Activated CD8-positive, alpha-beta memory T cell treated with anti-CD3 and anti-CD28 coated beads, Interleukin-2, amount 50 U/mL, for 24 hours (primary cell): ENCODE data around the gene HBEGF.

Source experiments
- DNase-seq: peaks from one replicate; pipeline ENCODE4 v3.0.0-alpha.2; 2020; ENCODE audit errors: extremely low read depth

The HBEGF gene

DNA sequence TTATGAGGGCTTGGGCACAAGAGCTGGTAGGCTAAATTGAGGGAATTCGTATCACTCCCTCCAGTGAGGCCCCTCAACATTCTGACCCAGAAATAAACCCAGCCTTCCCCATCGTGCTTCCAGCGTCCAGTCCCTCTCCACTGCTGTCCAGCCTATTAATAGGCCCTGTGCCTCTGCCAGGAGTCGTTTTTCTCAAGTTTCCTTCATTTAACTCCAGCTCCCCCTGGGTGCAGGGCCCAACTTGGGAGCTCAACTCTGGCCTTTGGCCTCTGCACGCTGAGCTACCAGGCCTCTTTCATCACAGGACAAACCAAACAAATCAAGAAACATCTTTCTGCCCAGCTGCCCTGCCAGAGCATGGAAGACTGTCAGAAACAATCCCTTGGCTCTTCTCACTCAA is 10.0 kb downstream of the HBEGF start:
- no peak for DNase-seq

DNA sequence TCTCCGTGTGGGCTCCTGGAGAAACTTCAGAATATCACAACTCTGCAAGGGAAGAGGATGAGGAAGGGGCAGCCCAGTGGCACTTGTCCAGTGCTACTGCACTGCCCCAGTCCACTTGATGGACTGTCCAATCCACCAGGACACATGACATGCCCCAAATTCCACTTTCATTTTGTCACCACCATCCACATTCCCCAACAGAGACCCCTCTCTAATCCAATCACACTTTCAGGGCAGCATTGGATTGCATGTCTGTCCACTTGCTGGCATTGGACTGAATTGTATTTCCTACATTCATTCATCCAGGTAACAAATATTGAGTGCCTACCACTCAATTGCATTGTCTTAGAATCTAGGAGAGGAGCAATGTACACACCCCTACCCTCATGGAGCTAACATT is 14.8 kb downstream of the HBEGF start:
- DNase-seq = no peak

DNA sequence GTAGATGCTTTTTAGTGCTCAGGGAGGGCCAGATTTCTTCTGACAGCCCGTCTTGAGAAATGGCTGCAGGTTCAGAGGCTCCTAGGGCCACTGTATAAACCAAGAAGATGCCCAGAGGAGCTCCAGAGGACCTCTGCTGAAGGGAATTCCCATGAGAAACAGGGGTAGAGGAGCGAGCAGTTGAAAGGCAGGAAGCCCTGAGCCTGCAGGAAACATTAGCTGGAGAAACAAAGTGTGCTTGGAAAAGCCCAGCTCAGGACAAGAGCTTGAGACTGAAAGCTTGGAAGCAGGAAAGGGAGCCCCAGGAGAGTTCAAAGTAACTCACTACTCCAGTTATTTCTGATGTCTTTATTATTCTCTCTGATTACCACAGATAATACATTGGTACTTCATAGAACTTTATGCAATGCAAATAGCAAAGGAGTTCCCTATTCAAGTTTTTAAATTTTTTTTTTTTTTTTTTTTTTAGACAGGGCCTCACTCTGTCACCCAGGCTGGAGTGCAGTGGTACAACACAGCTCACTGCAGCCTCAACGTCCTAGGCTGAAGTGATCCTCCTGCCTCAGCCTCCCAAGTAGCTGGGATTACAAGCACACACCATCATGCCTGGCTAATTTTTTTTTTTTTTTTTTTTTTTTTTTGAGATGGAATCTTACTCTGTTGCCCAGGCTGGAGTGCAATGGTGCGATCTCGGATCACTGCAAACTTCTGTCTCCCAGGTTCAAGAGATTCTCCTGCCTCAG is 16.5 kb downstream of the HBEGF start:
- DNase-seq = no peak

DNA sequence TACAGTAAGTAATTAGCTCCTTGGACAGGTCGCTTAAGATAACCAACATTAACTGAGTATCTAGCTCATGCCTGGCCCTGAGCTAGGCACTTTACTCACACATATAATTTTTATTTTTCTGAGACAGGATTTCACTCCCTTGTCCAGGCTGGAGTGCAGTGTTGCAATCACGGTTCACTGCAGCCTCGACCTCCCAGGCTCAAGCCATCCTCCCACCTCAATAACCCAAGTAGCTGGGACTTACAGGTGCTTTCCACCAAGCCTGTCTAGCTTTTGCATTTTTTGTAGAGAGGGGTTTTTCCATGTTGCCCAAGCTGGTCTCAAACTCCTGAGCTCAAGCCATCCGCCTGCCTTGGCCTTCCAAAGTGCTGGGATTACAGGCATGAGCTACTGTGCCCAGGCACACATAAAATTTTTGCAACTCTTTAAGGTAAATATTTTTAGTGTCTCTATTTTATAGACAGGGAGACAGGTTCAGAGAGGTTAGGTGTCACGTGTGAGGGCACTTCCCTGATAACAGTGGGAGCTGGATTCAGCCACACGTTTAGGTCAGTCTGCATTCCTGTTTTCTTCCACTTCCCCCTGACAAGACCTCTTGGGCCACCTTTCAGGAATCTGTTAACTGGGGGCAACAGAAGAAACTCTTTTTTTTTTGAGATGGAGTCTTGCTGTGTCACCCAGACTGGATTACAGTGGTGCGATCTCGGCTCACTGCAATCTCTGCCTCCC is 18.2 kb downstream of the HBEGF start:
- DNase-seq = no peak

DNA sequence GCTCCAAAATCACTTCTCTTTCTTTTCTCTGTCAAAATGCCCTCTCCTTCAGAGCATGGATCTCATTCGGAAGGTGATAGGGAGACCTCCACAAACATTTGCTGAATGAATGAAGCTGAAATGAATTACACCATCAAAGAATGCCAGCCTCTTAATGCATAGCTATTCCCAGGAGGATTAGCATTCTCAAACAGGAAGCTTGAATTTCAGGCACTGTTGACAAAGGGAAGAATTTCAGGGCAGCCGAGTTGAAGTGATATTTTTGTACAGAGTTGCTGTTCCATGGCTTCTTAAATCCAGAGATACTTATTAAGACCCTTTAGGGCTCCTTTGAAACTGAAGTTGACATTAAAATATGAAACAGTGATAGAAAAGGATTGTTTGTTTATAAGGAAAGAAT is 18.8 kb downstream of the HBEGF start:
- no peak for DNase-seq

DNA sequence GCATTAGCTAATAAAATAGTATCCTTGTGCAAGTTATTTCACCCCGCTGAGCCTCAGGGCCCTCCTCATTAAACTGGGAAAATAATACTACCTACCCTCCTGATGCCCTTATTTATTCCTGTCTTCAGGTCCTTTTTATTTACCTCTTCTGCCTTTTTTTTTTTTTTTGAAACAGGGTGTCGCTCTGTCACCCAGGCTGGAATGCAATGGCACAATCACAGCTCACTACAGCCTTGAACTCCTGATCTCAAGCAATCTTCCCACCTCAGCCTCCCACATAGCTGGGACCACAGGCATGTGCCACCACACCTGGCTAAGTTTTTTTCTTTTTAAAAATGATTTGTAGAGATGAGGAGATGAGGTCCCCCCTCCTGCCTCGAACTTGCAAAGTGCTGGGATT is 20.9 kb downstream of the HBEGF start:
- DNase-seq = no peak

DNA sequence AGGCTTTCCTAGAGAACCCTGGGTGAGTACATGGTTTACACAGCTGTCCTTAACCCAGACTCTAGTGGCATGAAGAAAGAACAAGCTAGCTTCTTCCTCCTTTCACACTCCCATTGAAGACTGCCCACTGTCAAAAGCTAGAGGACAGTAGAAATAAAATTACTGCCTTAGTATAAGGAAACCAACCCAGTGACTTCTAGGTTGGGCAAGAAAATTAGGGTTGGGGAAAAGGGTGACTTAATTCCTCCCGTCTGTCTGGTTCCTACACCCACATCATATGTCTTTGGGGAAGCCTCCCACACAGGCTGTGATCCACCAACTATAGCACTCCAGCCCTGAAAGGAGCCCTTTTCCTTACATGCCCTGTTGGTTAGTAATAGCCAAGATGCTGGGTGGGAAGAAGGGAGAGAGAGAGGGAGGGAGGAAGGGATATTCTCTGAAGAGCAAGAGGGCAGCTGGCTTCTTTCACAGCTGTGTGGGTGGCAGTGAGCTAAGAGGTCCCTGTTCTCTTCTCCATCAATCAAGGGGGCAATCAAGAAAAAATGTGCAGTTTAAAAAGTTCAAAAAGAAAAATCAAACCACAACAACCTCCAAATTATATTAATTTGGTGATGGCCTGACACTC is 21.7 kb downstream of the HBEGF start:
- no peak for DNase-seq

DNA sequence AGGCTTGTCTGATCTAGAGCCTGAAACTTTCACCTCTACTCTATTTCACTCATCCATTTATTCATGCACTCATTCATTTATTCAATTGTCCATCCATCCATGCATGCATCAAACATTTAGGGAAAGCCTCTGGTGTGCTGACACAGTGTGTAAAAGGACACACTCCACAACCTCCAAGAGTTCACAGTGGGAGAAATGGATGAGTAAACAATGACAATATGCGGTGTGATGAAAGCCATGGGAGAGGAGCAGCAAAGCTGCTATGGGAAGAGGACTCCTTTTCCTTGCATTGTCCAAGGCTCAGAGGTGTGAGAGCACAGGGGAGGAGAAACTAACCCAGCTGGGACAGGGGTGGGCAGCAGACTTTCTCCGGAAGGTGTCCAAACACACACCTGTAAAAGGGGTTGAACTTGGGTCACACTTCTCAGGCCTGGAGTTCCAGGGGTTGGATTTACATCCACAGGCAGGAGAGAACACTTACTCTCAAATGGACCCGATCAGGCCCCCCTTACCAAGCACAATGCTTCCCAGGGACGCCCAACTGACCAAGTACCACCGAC is 22.3 kb downstream of the HBEGF start:
- DNase-seq = no peak

DNA sequence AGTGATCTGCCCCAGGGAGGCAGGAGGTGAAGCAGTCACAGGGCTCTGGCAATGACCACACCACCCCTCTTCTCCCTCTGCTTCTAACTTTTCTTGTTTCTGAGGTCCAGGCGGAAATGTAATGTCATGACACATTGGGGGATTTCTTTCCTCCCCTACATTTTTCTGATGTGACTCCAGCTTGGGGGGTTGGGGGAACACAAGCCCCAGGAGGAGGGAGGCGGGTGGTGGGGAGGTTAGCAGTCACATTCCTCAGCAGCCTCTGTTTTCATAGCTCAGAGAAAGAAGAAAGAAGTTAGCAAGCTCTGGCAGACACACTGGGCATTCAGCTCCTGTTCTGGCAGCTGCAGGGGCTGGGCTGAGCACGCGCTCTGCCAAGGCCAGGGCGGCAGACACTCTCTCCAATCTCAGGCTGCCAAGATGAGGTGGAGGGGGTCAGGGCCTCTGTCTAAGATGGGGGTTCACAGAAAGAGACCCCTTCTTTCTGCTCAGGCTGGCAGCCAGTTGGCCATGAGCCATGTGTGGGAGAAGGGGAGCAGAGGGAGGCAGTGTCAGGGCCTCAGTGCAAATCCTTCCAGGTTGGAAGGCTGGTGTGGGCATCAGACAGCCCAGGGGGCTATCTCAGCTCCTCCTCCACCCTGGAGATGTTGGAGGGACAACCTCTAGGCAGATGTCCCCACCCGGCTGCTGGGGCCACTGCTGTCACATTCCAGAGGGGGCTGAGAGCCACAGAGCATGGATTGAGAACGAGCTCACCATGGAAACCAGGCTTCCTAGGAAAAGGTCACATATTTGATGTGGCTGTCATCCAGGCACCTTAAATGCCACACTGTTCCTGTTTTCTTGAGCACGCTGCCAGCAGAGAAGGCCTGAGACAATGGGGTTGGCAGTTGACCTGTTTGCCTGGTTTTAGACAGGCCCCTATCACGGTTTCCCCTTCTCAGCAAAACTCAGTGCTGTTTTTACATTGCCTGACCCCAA is 23.4 kb downstream of the HBEGF start:
- DNase-seq = no peak

DNA sequence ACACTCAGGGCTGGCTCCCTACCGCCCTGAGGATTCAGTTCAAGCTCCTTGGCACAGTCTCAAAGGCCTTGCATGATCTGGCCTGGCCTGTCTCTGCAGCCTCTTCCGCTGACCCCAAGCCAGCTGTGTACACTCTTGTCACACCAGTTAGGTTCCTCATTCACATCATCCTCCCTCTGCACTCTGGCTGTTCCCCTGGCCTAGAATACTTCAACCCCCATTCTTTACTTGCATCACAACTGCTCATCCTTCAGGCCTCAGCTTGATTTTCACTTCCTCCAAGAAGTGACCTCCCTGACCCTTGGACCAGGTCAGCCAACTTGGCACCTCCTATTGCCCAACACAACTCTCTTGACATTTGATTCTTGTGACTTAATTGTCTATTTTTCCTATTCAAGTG is 24.6 kb downstream of the HBEGF start:
- DNase-seq = no peak

DNA sequence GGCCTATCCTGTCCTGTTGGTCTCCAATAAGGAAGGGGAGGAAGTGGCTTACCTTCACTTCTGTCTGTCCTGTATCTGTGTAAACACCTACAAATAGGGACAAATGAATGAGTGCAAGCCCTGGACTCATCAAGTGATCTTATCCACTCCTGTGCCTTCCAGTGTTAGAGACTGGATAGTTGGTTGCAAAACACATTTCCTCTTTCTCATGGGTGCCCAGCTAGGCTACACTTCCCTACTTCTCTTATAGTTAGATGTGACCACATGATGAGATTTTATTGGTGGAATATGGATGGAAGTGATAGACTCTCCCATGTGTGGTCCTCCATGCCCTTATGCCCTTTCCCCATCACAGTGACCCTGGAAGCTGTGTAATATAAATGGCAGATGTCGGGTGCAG is 26.6 kb downstream of the HBEGF start:
- no peak for DNase-seq

DNA sequence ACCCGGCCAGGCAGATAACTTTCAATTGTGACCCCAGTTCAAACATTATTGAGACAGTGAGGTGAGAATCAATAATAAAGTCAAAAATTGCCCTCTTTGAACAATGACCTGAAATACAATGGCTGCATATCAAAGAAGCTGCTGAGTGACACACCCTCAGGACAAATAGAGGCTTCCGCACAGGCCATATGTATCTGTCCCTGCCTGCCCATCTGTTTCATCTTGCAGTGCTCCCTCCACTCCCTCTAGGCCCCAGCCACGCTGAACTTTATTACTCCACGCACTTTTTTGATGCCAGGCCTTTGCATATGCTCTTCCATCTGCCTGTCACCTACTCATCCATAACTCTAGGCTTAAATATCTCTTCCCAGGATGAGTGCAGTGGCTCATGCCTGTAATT is 27.6 kb downstream of the HBEGF start:
- DNase-seq = no peak

DNA sequence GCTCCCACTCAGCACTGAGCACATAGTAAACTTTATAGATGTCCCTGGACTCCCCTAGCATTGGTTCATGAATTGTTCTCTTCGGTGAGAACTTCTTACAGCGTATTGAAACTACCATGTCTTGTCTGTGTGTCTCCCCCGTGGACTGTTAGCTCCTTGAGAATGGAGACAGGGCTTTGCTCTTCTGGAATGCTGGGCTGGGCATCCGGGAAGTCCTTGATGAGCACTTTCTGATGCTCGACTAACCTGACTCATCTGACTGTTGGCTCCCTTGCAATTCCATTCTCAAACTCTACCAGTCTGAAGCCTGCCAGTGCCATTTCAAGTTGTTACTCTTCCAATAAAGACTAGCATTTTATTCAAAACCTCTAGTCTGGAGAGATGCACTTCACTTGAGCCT is 28.5 kb downstream of the HBEGF start:
- no peak for DNase-seq

DNA sequence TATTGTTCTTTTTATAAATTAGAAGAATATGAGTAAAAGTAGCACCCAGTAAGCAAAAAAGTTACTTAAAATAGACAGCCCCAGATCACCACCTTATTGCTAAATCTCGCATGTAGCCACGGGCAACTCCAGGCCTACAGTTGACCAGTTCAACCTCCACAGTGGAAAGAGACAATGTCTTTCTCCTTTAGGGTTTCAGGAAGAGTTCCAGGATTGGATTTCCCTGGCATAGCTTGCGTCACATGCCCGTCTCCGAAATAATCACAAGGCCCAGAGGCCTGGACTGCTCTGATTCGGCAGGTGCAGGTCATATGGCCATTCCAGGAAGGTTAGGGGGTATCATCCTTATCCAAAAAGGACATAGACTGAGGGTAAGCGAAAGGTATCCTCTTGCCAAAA is 33.6 kb downstream of the HBEGF start:
- DNase-seq = no peak

DNA sequence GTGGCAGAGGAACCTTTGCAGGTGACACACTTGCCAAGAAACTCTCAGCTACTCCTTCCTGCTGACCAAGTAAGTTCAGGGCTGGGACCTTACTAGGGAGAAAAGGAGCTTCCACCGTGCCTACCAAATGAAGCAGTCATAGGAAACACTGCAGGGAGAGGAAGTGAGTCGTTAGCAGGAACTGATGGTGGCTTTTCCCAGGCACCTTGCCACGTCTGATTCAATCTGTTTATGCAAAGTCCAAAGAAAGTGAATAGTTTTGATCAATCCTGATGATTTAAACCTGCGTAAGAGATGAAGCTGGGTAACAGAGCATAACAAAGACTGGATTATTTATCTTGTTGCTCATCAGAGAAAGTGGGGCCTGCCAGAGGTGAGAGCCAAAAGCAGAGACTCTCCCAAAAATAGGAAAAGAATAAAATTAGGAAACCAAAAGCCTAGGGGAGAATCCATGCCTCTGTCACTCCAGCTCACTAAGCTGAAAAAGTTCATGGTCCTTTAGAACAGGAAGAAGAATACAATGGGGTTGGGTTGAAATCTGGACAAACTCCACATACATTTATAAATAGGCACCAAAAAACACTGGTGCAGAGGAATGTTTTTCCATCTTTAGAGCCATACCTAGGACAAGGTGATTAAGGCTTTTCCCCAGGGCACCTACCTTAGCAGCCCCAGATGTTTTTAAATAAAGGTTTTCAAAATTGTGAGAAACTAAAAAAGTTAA is 34.2 kb downstream of the HBEGF start:
- no peak for DNase-seq

DNA sequence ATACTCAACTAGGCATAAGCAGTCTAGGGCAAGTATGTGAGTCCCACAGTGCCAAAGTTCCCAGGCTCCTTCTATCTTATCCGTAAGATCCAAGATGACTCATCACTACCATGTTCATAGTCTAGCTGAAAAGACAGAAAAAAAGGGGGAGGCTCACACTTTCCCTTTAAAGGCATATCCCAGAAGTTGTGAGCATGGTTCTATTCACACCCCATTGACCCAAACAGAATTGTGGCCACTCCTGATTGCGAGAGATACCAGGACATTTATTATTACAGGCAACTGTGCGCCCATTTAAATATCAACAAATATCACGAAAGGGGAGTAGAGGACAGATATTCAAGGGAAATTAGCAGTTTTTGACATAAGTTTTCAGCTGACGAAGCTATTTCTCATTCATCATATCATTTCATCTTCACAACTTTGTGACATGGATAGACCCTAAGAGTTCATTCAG is 35.4 kb downstream of the HBEGF start:
- DNase-seq = no peak

DNA sequence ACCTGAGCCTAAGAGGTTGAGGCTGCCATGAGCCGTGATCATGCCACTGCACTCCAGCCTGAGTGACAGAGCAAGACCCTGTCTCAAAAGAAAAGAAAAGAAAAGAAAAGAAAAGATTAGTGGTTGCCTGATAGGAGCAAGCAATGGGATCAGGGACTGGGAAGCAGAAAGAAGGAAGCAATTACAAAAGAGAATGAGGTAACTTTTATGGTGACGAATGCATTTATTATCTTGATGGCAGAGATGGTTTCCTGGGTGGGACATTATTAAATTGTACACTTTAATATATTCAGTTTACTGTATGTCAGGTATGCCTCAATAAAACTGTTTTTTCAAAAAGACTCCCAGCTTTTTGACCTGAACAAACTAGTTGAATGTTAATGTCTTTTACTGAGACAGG is 36.0 kb downstream of the HBEGF start:
- no peak for DNase-seq

DNA sequence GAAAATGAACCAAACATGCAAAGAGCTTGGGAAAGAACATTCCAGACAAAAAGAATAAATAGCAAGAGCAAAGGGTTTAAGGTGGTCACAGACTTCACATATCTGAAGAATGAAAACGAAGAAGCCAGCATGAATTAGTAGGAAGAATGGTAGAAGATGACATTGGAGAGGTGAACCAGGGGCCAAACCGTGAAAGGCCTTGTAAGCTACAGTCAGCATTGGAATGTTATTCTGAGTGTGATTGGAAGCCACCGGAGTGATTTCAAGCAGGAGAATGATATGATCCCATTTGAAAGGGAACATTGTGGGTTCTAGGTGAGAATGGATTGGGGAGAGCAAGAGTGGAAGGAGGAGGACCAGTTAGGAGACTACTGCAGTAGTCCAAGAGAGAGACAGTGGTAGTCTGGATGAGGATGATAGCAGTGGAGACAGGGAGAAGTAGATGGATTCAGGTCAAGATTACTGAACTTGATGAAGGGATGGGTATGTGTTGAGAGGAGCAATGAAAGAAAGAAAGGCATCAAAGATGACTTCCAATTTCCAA is 36.6 kb downstream of the HBEGF start:
- DNase-seq = no peak

DNA sequence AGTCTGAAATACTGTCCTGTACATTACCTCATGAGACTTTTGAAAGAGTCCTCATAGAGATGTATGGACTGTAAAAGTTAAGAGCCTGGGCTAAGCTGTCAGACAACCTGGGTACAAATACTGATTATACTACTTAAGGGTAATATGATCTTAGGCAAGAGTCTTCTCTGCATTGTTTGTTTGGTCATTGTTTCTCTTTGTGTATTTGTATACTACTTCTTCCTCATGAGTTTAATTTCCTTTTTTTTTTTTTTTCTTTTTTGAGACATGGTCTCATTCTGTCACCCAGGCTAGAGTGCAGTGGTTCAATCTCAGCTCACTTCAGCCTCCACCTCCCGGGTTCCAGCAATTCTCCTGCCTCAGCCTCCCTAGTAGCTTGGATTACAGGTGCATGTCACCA is 40.9 kb downstream of the HBEGF start:
- no peak for DNase-seq

DNA sequence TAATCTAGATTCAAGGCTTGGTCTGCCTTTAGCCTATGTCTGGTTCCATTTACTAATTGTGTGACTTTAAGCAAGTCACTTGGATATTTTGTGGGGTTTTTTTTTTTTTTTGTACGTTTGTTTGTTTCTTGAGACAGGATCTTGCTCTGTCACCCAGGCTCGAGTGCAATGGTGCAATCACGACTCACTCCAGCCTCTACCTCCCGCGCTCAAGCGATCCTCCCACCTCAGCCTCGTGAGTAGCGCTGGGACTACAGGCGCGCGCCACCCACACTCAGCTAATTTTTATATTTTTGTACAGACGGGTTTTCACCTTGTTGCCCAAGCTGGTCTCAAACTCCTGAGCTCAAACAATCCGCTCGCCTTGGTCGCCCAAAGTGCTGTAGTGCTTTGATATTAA is 42.4 kb downstream of the HBEGF start:
- DNase-seq = no peak
